Stimulated activated memory B cell treated with anti-CD40 and anti-IgM and Interleukin-4, amounts not matched to agents 10 μg/mL and 1 μg/mL and 100 μg/mL, for 72 hours (primary cell): Measurements from ENCODE around the gene OR6N1.

ENCODE experiments used
- ATAC-seq: fragments of 150-1000 bp; cut with Tn5 transposase; 2 replicates; pipeline ENCODE4 v1.10.0; 2021
- H3K27ac Mint-ChIP-seq: one replicate; pipeline ENCODE4 v1.8.0; 2022; ENCODE audit warnings: mild to moderate bottlenecking, mixed read lengths
- H3K27me3 Mint-ChIP-seq: one replicate; pipeline ENCODE4 v1.8.0; 2022; ENCODE audit warnings: mixed read lengths
- H3K36me3 Mint-ChIP-seq: one replicate; pipeline ENCODE4 v1.8.0; 2022; ENCODE audit warnings: mixed read lengths
- H3K4me1 Mint-ChIP-seq: one replicate; pipeline ENCODE4 v1.8.0; 2022; ENCODE audit warnings: mixed read lengths
- H3K4me3 Mint-ChIP-seq: one replicate; pipeline ENCODE4 v1.8.0; 2022; ENCODE audit warnings: mild to moderate bottlenecking, moderate library complexity, mixed read lengths
- H3K9me3 Mint-ChIP-seq: one replicate; pipeline ENCODE4 v1.8.0; 2022; ENCODE audit warnings: mixed read lengths

Gene OR6N1

GRCh38 chr1:158771950-158772866 lies at the start of gene OR6N1:
Gene OR6N1 (minus strand): TSS chr1:158772195. CDS start chr1:158766682, 5,513 bp downstream.
- Mint-ChIP-seq H3K4me1 (no peaks in the 10 kb centered on the region), H3K27me3 (peaks cover 23% of the 10 kb centered on the region), H3K4me3 (no peak within 1 kb of the TSS), H3K27ac (no peak within 1 kb of the TSS), H3K36me3 (peaks cover 5% of the 10 kb centered on the region), H3K9me3 (peaks cover 4% of the 10 kb centered on the region)
- ATAC-seq = no peak

DNA sequence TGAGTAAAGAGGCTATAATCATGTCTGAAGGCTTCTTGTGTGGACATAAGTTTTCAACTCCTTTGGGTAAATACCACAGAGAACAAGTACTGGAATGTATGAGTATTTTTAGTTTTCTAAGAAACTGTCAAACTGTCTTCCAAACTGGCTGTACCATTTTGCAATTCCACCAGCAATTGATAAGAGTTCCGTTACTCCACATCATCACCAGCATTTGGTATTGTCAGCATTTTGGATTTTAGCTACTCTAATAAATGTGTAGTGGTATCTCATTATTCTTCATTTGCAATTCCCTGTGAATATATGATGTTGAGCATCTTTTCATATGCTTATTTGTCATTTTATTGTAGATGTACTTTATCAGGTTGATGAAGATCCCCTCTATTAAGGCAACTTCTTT lies 49.7 kb upstream of the OR6N1 start:
- peaks cover 11% of the 10 kb centered on the region for H3K27me3 Mint-ChIP-seq
- H3K9me3 Mint-ChIP-seq = peaks cover 9% of the 10 kb centered on the region
- H3K4me1 Mint-ChIP-seq = no peaks in the 10 kb centered on the region
- ATAC-seq = no peak
- no peak overlapping the region for H3K4me3 Mint-ChIP-seq
- H3K27ac Mint-ChIP-seq = no peak overlapping the region
- H3K36me3 Mint-ChIP-seq = no peaks in the 10 kb centered on the region

GRCh38 chr1:158819461-158820443 lies 47.8 kb upstream of the OR6N1 start:
- H3K36me3 Mint-ChIP-seq = no peaks in the 10 kb centered on the region
- no peaks in the 10 kb centered on the region for H3K4me1 Mint-ChIP-seq
- no peak overlapping the region for H3K4me3 Mint-ChIP-seq
- ATAC-seq = no peak
- peaks cover 2% of the 10 kb centered on the region for H3K9me3 Mint-ChIP-seq
- H3K27ac Mint-ChIP-seq = no peak overlapping the region
- H3K27me3 Mint-ChIP-seq = peaks cover 11% of the 10 kb centered on the region

DNA sequence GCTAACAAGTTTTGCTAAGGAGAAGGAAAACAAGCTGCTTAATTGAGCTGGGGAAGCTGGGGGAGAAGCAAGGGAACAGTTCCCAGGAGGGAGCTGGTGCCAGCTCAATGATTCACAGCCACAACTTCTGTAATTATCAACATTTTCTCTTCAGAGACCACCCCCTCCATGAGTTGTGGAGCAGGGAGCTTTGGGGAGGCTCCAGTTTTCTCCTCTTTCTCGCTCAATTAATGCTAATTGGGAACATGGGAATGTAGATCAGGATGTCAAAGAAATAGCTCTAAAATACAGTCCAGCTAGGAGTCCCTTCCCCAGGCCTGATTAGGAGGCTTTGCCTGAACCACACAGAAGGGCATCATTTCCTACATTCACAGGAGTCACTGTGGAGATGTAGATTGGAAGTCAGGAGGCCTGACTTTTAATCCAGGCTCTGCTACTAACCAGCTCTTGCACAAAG lies 47.0 kb upstream of the OR6N1 start:
- Mint-ChIP-seq H3K4me1 (no peaks in the 10 kb centered on the region), H3K27ac (no peak overlapping the region), H3K36me3 (no peaks in the 10 kb centered on the region), H3K27me3 (peaks cover 9% of the 10 kb centered on the region), H3K9me3 (peaks cover 2% of the 10 kb centered on the region), H3K4me3 (no peak overlapping the region)
- ATAC-seq = no peak

DNA sequence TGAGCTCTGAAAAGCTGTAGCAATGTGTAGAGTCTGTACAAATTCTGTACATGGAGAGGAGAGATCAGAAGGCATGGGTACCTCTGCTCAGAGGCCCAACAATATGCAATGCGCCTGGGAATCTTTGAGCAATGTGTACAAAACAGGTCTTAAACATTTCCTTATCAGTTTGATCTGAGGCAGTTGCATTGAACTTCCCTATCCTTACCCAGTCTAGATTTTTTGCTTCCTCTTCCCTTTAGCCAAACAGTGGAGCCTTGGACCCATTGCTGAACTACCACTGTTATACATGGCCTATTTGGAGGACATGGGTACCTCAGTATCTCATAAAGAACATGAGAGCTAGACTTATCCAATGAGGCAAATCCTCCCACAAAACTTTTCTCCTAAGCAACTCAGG lies 46.6 kb upstream of the OR6N1 start:
- no peak overlapping the region for H3K4me3 Mint-ChIP-seq
- peaks cover 5% of the 10 kb centered on the region for H3K27me3 Mint-ChIP-seq
- H3K9me3 Mint-ChIP-seq = peaks cover 1% of the 10 kb centered on the region
- no peaks in the 10 kb centered on the region for H3K4me1 Mint-ChIP-seq
- H3K36me3 Mint-ChIP-seq = no peaks in the 10 kb centered on the region
- H3K27ac Mint-ChIP-seq = no peak overlapping the region
- no peak for ATAC-seq

DNA sequence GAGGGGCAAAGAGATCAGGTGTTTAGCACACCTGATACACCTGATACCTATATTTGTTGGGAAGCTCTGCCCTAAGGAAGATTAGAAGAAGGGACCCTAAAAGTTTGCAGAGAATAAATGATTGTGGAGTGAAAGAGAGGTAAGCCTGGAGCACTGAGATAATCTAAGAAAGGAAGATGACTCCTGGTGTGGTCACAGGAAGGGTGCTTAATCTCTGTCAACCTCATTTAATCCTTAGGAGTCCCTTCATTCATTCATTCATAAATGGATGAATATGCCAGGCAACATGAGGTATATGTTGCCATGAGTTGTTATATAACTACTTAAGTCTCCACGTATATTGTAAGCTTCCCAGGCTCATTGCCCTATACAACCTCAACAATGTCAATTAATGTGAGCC lies 43.0 kb upstream of the OR6N1 start:
- H3K27ac Mint-ChIP-seq = no peak overlapping the region
- no peak for ATAC-seq
- H3K4me1 Mint-ChIP-seq = peaks cover 6% of the 10 kb centered on the region
- H3K9me3 Mint-ChIP-seq = no peaks in the 10 kb centered on the region
- H3K36me3 Mint-ChIP-seq = no peaks in the 10 kb centered on the region
- no peak overlapping the region for H3K4me3 Mint-ChIP-seq
- no peaks in the 10 kb centered on the region for H3K27me3 Mint-ChIP-seq

GRCh38 chr1:158813164-158813563 lies 41.2 kb upstream of the OR6N1 start:
- no peak overlapping the region for H3K27ac Mint-ChIP-seq
- ATAC-seq = no peak
- H3K27me3 Mint-ChIP-seq = no peaks in the 10 kb centered on the region
- H3K36me3 Mint-ChIP-seq = no peaks in the 10 kb centered on the region
- no peaks in the 10 kb centered on the region for H3K9me3 Mint-ChIP-seq
- H3K4me1 Mint-ChIP-seq = peaks cover 13% of the 10 kb centered on the region
- H3K4me3 Mint-ChIP-seq = no peak overlapping the region

- H3K36me3 Mint-ChIP-seq = no peaks in the 10 kb centered on the region
- H3K4me1 Mint-ChIP-seq = peaks cover 13% of the 10 kb centered on the region
- H3K9me3 Mint-ChIP-seq = no peaks in the 10 kb centered on the region
- ATAC-seq = no peak
- no peaks in the 10 kb centered on the region for H3K27me3 Mint-ChIP-seq
- no peak overlapping the region for H3K4me3 Mint-ChIP-seq
- no peak overlapping the region for H3K27ac Mint-ChIP-seq
These were observed 40.3 kb upstream of the OR6N1 start for GRCh38 chr1:158812336-158812735.

- no peak overlapping the region for H3K4me3 Mint-ChIP-seq
- H3K4me1 Mint-ChIP-seq = peaks cover 13% of the 10 kb centered on the region
- no peak overlapping the region for H3K27ac Mint-ChIP-seq
- H3K36me3 Mint-ChIP-seq = no peaks in the 10 kb centered on the region
- no peak for ATAC-seq
- no peaks in the 10 kb centered on the region for H3K27me3 Mint-ChIP-seq
- no peaks in the 10 kb centered on the region for H3K9me3 Mint-ChIP-seq
These were observed 38.3 kb upstream of the OR6N1 start for GRCh38 chr1:158810311-158810710.

GRCh38 chr1:158809862-158810261 lies 37.9 kb upstream of the OR6N1 start:
- Mint-ChIP-seq H3K36me3 (no peaks in the 10 kb centered on the region), H3K27ac (no peak overlapping the region), H3K9me3 (no peaks in the 10 kb centered on the region), H3K4me1 (peaks cover 13% of the 10 kb centered on the region), H3K27me3 (no peaks in the 10 kb centered on the region), H3K4me3 (no peak overlapping the region)
- no peak for ATAC-seq

GRCh38 chr1:158809256-158809655 lies 37.3 kb upstream of the OR6N1 start:
- H3K4me1 Mint-ChIP-seq = peaks cover 13% of the 10 kb centered on the region
- H3K9me3 Mint-ChIP-seq = no peaks in the 10 kb centered on the region
- no peaks in the 10 kb centered on the region for H3K36me3 Mint-ChIP-seq
- H3K4me3 Mint-ChIP-seq = no peak overlapping the region
- H3K27me3 Mint-ChIP-seq = no peaks in the 10 kb centered on the region
- no peak for ATAC-seq
- H3K27ac Mint-ChIP-seq = no peak overlapping the region

- no peaks in the 10 kb centered on the region for H3K36me3 Mint-ChIP-seq
- no peak overlapping the region for H3K27ac Mint-ChIP-seq
- ATAC-seq = no peak
- no peaks in the 10 kb centered on the region for H3K27me3 Mint-ChIP-seq
- H3K4me1 Mint-ChIP-seq = peaks cover 13% of the 10 kb centered on the region
- H3K9me3 Mint-ChIP-seq = no peaks in the 10 kb centered on the region
- H3K4me3 Mint-ChIP-seq = no peak overlapping the region
These were observed 35.0 kb upstream of the OR6N1 start for GRCh38 chr1:158806916-158807536.

DNA sequence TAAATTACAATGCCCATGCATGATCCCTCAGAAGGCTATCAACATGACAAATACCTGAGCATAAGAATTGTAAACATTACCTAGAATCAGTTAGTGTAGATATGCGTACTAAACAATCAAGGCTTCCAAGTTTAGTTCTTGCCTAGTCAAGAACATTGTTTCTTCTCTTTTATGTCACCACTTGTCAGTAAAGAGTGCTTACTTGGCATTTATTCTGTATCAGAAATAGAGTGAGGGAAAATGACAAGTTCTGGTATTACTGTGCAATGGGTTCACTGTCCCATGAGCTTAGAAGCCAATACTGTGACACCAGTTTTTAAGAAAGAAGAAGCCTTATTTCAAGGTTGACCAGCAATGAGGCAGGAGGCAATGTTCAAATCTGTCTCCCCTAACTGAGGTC lies 31.7 kb upstream of the OR6N1 start:
- no peaks in the 10 kb centered on the region for H3K36me3 Mint-ChIP-seq
- ATAC-seq = no peak
- H3K27ac Mint-ChIP-seq = no peak overlapping the region
- H3K27me3 Mint-ChIP-seq = no peaks in the 10 kb centered on the region
- no peak overlapping the region for H3K4me3 Mint-ChIP-seq
- H3K4me1 Mint-ChIP-seq = peaks cover 6% of the 10 kb centered on the region
- H3K9me3 Mint-ChIP-seq = no peaks in the 10 kb centered on the region

DNA sequence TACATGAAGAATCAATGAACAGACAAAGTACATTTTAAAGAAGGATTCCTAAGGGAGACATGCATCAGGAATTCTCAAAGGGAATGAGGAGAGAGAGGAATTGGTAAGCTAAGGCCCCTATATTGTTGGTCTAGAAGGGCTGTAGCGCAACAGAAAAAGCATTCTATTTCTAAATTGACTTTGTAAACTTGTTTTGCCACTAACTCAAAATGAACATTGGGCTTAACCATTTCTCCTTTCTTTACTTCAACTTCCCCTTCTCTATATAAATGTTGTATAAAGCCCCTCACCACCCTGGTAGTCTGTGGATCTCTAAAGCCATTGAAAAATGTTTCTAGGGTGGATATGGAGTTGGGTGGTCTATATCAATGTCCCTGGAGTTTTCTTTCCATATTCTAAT lies 29.4 kb upstream of the OR6N1 start:
- H3K4me1 Mint-ChIP-seq = peaks cover 5% of the 10 kb centered on the region
- H3K4me3 Mint-ChIP-seq = no peak overlapping the region
- H3K36me3 Mint-ChIP-seq = no peaks in the 10 kb centered on the region

GRCh38 chr1:158800526-158800925 lies 28.5 kb upstream of the OR6N1 start:
- Mint-ChIP-seq H3K27ac (no peak overlapping the region), H3K27me3 (no peaks in the 10 kb centered on the region), H3K9me3 (no peaks in the 10 kb centered on the region), H3K36me3 (no peaks in the 10 kb centered on the region), H3K4me1 (peaks cover 5% of the 10 kb centered on the region), H3K4me3 (no peak overlapping the region)
- no peak for ATAC-seq

More for the DNA sequence above, 29.4 kb upstream of the OR6N1 start:
- no peak for ATAC-seq
- no peak overlapping the region for H3K27ac Mint-ChIP-seq
- H3K27me3 Mint-ChIP-seq = no peaks in the 10 kb centered on the region
- H3K9me3 Mint-ChIP-seq = no peaks in the 10 kb centered on the region
